ENCODE measurements around the gene CDADC1. TPM values are rescaled to one million over a fixed set of nuclear protein-coding genes. Genes with fewer than 3 reads are reported as not detected.

CDADC1 gene
- total and polyA plus RNA-seq, 10 of the 15 experiments (the other 5 are each of a cell fraction or from before 2014, with no cell fraction given) = 2.6 to 7.3 (median 5.2) TPM

GRCh38 chr13:49240017-49240416, 7.7 kb upstream of the CDADC1 start:
- no peaks in the 10 kb centered on the region for H3K36me3 ChIP-seq (ENCODE audit: control insufficient read depth in 2 of 2, insufficient read depth in 2 of 2, low read length in 1 of 2)
- BruUV-seq (replicated peaks) = no TSS peak
- intact Hi-C loops (cut with micrococcal nuclease; ENCODE audit: unreplicated experiment) = loop anchor here (5.0 kb wide), 2 partner anchors 42 to 367 kb away; no protein-coding TSS in a partner anchor
- no peaks in the 10 kb centered on the region for H3K9me3 ChIP-seq (replicated peaks; ENCODE audit: control insufficient read depth, insufficient read depth, low read length)
- H2AFZ ChIP-seq (ENCODE audit: control insufficient read depth, low read depth, low read length) = no peak overlapping the region; the same call in 1 of the 2 replicates
- H4K20me1 ChIP-seq (ENCODE audit: control insufficient read depth, insufficient read depth) = no peaks in the 10 kb centered on the region
- SMC1A ChIA-PET (ENCODE audit: uncharacterized antibody, unreplicated experiment) = interaction anchor here (0.7 to 2.7 kb wide), 7 partner anchors 10 to 128 kb away, joined by 3 to 11 read pairs (median 4); no protein-coding TSS in a partner anchor
- 0% methylated on average over 4 of the region's 4 CpGs for WGBS (ENCODE audit: insufficient coverage, insufficient replicate concordance, low lambda C conversion rate, missing lambda C conversion rate)
- H3K79me2 ChIP-seq (ENCODE audit: control insufficient read depth, insufficient read depth, low read length) = no peaks in the 10 kb centered on the region
- CTCF ChIA-PET = interaction anchor here (0.8 to 4.5 kb wide), 15 partner anchors 8 to 388 kb away, joined by 3 to 39 read pairs (median 3); partner anchors contain the start of genes ARL11 and CDADC1
- peak; percentile 92 for ATAC-seq
- no peak overlapping the region for H3K4me2 ChIP-seq (ENCODE audit: control insufficient read depth, insufficient read depth)
- POLR2A ChIA-PET = no interaction called here
- no peak for DNase-seq (ENCODE audit: low read depth, low spot score)
- H3K4me3 ChIP-seq = no peak overlapping the region
- H3K4me1 ChIP-seq (ENCODE audit: control insufficient read depth, insufficient read depth, low read length) = no peaks in the 10 kb centered on the region
- RAD21 ChIA-PET (ENCODE audit: unreplicated experiment) = interaction anchor here (0.6 to 1.4 kb wide), 5 partner anchors 34 to 744 kb away, joined by 3 to 13 read pairs (median 3); no protein-coding TSS in a partner anchor
- no peak overlapping the region for H3K9ac ChIP-seq (ENCODE audit: control insufficient read depth, insufficient read depth, low read length)
- TF ChIP-seq RAD21 (IDR thresholded peaks at IDR 0.05; ENCODE audit: insufficient read depth, low read depth, low read length) = peak; percentile 63
- TF ChIP-seq CTCF (IDR thresholded peaks at IDR 0.05 in 2 of 3, conservative IDR thresholded peaks at IDR 0.05 in 1 of 3; ENCODE audit: control insufficient read depth in 2 of 3, extremely low read depth in 1 of 3, insufficient read depth in 1 of 3, low read depth in 3 of 3, low read length in 3 of 3) = peak; percentile 63 to 70 (median 65)
- TF ChIP-seq SMC3 (IDR thresholded peaks at IDR 0.05; ENCODE audit: borderline replicate concordance, low read length) = peak; percentile 41; the same call in 1 of the 2 replicates
- TF ChIP-seq EED (IDR thresholded peaks at IDR 0.05; ENCODE audit: low read depth) = no peak
- in situ Hi-C loops (cut with MboI) = no loop called here
- no peak overlapping the region for H3K27ac ChIP-seq (ENCODE audit: control insufficient read depth, insufficient read depth)
- FAIRE-seq = peak; percentile 89
- H3K27me3 ChIP-seq (replicated peaks in 1 of 2; ENCODE audit: control insufficient read depth in 2 of 2, insufficient read depth in 2 of 2, low read length in 1 of 2) = no peaks in the 10 kb centered on the region; a peak in 2 of 4 replicates

Measured in GM12878 (cell line).